GM23338 (cell line): ENCODE measurements around the gene FMOD. TPM values are rescaled to one million over a fixed set of nuclear protein-coding genes. Genes with fewer than 3 reads are reported as not detected.

ENCODE experiments used
- EZH2 ChIP-seq: fragments of 200-600 bp; sonication (generic); IDR thresholded peaks from one replicate; pipeline ENCODE4 v1.8.0; 2017; ENCODE audit warnings: antibody characterized with exemption, mild to moderate bottlenecking, low read depth; ENCODE audit not compliant: unreplicated experiment
- EZH2phosphoT487 ChIP-seq: fragments of 200-600 bp; sonication (generic); IDR thresholded peaks from one replicate; pipeline ENCODE4 v1.8.1; 2018; ENCODE audit warnings: antibody characterized with exemption; ENCODE audit not compliant: unreplicated experiment
- JUNB ChIP-seq: IDR thresholded peaks from one replicate; pipeline ENCODE4 v1.6.1; 2016; ENCODE audit warnings: antibody characterized with exemption; ENCODE audit not compliant: unreplicated experiment
- POLR2AphosphoS5 ChIP-seq: IDR thresholded peaks from 2 replicates; pipeline ENCODE4 v1.6.1; 2016; ENCODE audit warnings: antibody characterized with exemption, low read depth
- ZNF114 ChIP-seq: fragments of 250-450 bp; sonication (Bioruptor Pico); IDR thresholded peaks from 2 replicates; pipeline ENCODE4 v1.5.0; 2020; ENCODE audit warnings: mild to moderate bottlenecking, moderate library complexity
- polyA plus RNA-seq: library from polyadenylated mRNA; unstranded; fragments of >200 nt; fragmentation: Nextera tagmentation; extraction: Ambion mirVana; gene quantifications from 2 replicates; pipeline ENCODE4 v1.2.1, GENCODE V29; 2016
- total RNA-seq: library from RNA; depleted of rRNA; stranded (reverse); fragments of >200 nt; shearing (Covaris generic); gene quantifications from 2 replicates; pipeline ENCODE4 v1.2.3, GENCODE V29; 2014
- TF ChIP-seq, protein P1 (sequence below): fragments of 250-450 bp; sonication (Bioruptor Pico); IDR thresholded peaks from 2 replicates; pipeline ENCODE4 v1.5.0; 2020; ENCODE audit warnings: mild to moderate bottlenecking, moderate library complexity
- TF ChIP-seq, protein P2 (sequence below), 2 experiments: fragments of 200-600 bp in 1 of 2; sonication (generic) in 1 of 2; conservative IDR thresholded peaks; 2 replicates each; pipeline versions ENCODE4 v1.5.1 to v1.6.1; 2016 to 2017; ENCODE audit warnings: antibody characterized with exemption in 2 of 2, low read depth in 2 of 2, mild to moderate bottlenecking in 2 of 2, moderate library complexity in 1 of 2
- TF ChIP-seq, protein P3 (sequence below): IDR thresholded peaks from 2 replicates; pipeline ENCODE4 v1.6.1; 2016; ENCODE audit warnings: antibody characterized with exemption

Gene FMOD
- total and polyA plus RNA-seq, 2 experiments from 2014 or later: 0.27 to 1.3 TPM

DNA sequence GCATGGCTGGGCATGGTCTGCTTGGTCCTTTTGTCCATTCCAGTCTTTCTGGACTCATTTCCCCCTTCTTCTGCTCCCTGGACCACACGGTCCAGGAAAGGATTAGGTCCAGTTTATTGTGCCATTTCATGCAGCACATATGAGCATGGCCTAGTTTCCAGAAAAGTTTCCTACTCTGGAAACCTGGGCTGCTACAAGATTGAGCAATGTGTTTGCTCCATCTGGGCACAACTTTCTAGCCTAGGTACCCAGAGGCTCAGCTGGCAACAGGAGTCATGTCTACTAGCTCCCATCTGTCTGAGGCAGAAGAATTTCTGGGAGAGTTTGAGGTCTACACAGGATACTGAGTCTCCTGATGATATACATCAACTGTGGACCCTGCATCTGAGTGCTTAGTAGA is 14.8 kb downstream of the FMOD start (continued):
- TF ChIP-seq, protein P1, sequence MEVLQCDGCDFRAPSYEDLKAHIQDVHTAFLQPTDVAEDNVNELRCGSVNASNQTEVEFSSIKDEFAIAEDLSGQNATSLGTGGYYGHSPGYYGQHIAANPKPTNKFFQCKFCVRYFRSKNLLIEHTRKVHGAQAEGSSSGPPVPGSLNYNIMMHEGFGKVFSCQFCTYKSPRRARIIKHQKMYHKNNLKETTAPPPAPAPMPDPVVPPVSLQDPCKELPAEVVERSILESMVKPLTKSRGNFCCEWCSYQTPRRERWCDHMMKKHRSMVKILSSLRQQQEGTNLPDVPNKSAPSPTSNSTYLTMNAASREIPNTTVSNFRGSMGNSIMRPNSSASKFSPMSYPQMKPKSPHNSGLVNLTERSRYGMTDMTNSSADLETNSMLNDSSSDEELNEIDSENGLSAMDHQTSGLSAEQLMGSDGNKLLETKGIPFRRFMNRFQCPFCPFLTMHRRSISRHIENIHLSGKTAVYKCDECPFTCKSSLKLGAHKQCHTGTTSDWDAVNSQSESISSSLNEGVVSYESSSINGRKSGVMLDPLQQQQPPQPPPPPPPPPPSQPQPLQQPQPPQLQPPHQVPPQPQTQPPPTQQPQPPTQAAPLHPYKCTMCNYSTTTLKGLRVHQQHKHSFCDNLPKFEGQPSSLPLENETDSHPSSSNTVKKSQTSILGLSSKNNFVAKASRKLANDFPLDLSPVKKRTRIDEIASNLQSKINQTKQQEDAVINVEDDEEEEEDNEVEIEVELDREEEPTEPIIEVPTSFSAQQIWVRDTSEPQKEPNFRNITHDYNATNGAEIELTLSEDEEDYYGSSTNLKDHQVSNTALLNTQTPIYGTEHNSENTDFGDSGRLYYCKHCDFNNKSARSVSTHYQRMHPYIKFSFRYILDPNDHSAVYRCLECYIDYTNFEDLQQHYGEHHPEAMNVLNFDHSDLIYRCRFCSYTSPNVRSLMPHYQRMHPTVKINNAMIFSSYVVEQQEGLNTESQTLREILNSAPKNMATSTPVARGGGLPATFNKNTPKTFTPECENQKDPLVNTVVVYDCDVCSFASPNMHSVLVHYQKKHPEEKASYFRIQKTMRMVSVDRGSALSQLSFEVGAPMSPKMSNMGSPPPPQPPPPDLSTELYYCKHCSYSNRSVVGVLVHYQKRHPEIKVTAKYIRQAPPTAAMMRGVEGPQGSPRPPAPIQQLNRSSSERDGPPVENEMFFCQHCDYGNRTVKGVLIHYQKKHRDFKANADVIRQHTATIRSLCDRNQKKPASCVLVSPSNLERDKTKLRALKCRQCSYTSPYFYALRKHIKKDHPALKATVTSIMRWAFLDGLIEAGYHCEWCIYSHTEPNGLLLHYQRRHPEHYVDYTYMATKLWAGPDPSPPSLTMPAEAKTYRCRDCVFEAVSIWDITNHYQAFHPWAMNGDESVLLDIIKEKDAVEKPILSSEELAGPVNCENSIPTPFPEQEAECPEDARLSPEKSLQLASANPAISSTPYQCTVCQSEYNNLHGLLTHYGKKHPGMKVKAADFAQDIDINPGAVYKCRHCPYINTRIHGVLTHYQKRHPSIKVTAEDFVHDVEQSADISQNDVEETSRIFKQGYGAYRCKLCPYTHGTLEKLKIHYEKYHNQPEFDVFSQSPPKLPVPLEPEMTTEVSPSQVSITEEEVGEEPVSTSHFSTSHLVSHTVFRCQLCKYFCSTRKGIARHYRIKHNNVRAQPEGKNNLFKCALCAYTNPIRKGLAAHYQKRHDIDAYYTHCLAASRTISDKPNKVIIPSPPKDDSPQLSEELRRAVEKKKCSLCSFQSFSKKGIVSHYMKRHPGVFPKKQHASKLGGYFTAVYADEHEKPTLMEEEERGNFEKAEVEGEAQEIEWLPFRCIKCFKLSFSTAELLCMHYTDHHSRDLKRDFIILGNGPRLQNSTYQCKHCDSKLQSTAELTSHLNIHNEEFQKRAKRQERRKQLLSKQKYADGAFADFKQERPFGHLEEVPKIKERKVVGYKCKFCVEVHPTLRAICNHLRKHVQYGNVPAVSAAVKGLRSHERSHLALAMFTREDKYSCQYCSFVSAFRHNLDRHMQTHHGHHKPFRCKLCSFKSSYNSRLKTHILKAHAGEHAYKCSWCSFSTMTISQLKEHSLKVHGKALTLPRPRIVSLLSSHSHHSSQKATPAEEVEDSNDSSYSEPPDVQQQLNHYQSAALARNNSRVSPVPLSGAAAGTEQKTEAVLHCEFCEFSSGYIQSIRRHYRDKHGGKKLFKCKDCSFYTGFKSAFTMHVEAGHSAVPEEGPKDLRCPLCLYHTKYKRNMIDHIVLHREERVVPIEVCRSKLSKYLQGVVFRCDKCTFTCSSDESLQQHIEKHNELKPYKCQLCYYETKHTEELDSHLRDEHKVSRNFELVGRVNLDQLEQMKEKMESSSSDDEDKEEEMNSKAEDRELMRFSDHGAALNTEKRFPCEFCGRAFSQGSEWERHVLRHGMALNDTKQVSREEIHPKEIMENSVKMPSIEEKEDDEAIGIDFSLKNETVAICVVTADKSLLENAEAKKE (CRISPR knock-in tag): no peak
- TF ChIP-seq JUNB (no peak), ZNF114 (CRISPR knock-in tag) (no peak), EZH2phosphoT487 (no peak), EZH2 (no peak), POLR2AphosphoS5 (no peak)
- TF ChIP-seq, protein P2, sequence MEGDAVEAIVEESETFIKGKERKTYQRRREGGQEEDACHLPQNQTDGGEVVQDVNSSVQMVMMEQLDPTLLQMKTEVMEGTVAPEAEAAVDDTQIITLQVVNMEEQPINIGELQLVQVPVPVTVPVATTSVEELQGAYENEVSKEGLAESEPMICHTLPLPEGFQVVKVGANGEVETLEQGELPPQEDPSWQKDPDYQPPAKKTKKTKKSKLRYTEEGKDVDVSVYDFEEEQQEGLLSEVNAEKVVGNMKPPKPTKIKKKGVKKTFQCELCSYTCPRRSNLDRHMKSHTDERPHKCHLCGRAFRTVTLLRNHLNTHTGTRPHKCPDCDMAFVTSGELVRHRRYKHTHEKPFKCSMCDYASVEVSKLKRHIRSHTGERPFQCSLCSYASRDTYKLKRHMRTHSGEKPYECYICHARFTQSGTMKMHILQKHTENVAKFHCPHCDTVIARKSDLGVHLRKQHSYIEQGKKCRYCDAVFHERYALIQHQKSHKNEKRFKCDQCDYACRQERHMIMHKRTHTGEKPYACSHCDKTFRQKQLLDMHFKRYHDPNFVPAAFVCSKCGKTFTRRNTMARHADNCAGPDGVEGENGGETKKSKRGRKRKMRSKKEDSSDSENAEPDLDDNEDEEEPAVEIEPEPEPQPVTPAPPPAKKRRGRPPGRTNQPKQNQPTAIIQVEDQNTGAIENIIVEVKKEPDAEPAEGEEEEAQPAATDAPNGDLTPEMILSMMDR (conservative IDR thresholded peaks at IDR 0.05; ENCODE audit: low read depth in 2 of 2): no peak
- TF ChIP-seq, protein P3, sequence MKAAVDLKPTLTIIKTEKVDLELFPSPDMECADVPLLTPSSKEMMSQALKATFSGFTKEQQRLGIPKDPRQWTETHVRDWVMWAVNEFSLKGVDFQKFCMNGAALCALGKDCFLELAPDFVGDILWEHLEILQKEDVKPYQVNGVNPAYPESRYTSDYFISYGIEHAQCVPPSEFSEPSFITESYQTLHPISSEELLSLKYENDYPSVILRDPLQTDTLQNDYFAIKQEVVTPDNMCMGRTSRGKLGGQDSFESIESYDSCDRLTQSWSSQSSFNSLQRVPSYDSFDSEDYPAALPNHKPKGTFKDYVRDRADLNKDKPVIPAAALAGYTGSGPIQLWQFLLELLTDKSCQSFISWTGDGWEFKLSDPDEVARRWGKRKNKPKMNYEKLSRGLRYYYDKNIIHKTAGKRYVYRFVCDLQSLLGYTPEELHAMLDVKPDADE: no peak
